Neural crest cell (in vitro differentiated cells): Measurements from ENCODE around the gene NEURL3. TPM values are rescaled to one million over a fixed set of nuclear protein-coding genes. Genes with fewer than 3 reads are reported as not detected.

Source experiments
- DNase-seq: peaks from one replicate; pipeline ENCODE4 v3.0.0; 2021; ENCODE audit warnings: low read depth, mixed read lengths, low spot score
- H3K27ac Mint-ChIP-seq: one replicate; pipeline ENCODE4 v1.8.0; 2021; ENCODE audit warnings: mild to moderate bottlenecking, mixed read lengths; ENCODE audit not compliant: unreplicated experiment
- H3K27me3 Mint-ChIP-seq: 2 replicates; pipeline ENCODE4 v1.8.0; 2021; ENCODE audit warnings: low read depth, mild to moderate bottlenecking, mixed read lengths
- H3K36me3 Mint-ChIP-seq: 2 replicates; pipeline ENCODE4 v1.8.0; 2021; ENCODE audit warnings: low read depth, mild to moderate bottlenecking, mixed read lengths
- H3K4me1 Mint-ChIP-seq: 2 replicates; pipeline ENCODE4 v1.8.0; 2021; ENCODE audit warnings: mixed read lengths
- H3K4me3 Mint-ChIP-seq: one replicate; pipeline ENCODE4 v1.8.0; 2021; ENCODE audit warnings: mild to moderate bottlenecking, mixed read lengths
- H3K9me3 Mint-ChIP-seq: 2 replicates; pipeline ENCODE4 v1.8.0; 2021; ENCODE audit warnings: mixed read lengths
- CTCF ChIP-seq: fragments of 200-600 bp; sonication (generic); conservative IDR thresholded peaks from 2 replicates; pipeline ENCODE4 v1.5.0; 2021; ENCODE audit warnings: antibody characterized with exemption, mild to moderate bottlenecking
- total RNA-seq: library from RNA; stranded (reverse); gene quantifications from 2 replicates; pipeline ENCODE4 v1.2.1, GENCODE V29; 2021

Gene NEURL3
- total RNA-seq, 1 donor from 2014 or later, result 0.21 TPM

- peaks cover 11% of the 10 kb centered on the region for H3K4me1 Mint-ChIP-seq
- no peaks in the 10 kb centered on the region for H3K9me3 Mint-ChIP-seq
- no peak overlapping the region for H3K4me3 Mint-ChIP-seq
- no peak for TF ChIP-seq CTCF
- no peak for DNase-seq
- peaks cover 6% of the 10 kb centered on the region for H3K27me3 Mint-ChIP-seq
- H3K27ac Mint-ChIP-seq, result no peak overlapping the region
- H3K36me3 Mint-ChIP-seq, result no peaks in the 10 kb centered on the region
Measured at GRCh38 chr2:96510931-96511595, 5.9 kb upstream of the NEURL3 start.

- no peak overlapping the region for H3K4me3 Mint-ChIP-seq
- H3K9me3 Mint-ChIP-seq, result no peaks in the 10 kb centered on the region
- H3K4me1 Mint-ChIP-seq, result peaks cover 11% of the 10 kb centered on the region
- TF ChIP-seq CTCF, result no peak
- no peak overlapping the region for H3K27ac Mint-ChIP-seq
- peaks cover 6% of the 10 kb centered on the region for H3K27me3 Mint-ChIP-seq
- H3K36me3 Mint-ChIP-seq, result no peaks in the 10 kb centered on the region
- no peak for DNase-seq
Measured at GRCh38 chr2:96509847-96510230, 4.7 kb upstream of the NEURL3 start.

- TF ChIP-seq CTCF, result peak; percentile 98
- Mint-ChIP-seq H3K27me3 (peaks cover 6% of the 10 kb centered on the region), H3K4me1 (peaks cover 11% of the 10 kb centered on the region), H3K36me3 (no peaks in the 10 kb centered on the region), H3K27ac (no peak overlapping the region), H3K4me3 (peak overlapping the region; percentile 13), H3K9me3 (no peaks in the 10 kb centered on the region)
- peak; percentile 93 for DNase-seq
Measured at GRCh38 chr2:96509114-96509846, 4.1 kb upstream of the NEURL3 start.

GRCh38 chr2:96508521-96509113, 3.5 kb upstream of the NEURL3 start:
- no peak overlapping the region for H3K27ac Mint-ChIP-seq
- no peak for DNase-seq
- H3K4me3 Mint-ChIP-seq, result no peak overlapping the region
- H3K9me3 Mint-ChIP-seq, result no peaks in the 10 kb centered on the region
- H3K36me3 Mint-ChIP-seq, result no peaks in the 10 kb centered on the region
- H3K4me1 Mint-ChIP-seq, result peaks cover 11% of the 10 kb centered on the region
- TF ChIP-seq CTCF, result no peak
- peaks cover 6% of the 10 kb centered on the region for H3K27me3 Mint-ChIP-seq

- peak; percentile 93 for TF ChIP-seq CTCF
- Mint-ChIP-seq H3K9me3 (no peaks in the 10 kb centered on the region), H3K36me3 (no peaks in the 10 kb centered on the region), H3K4me3 (no peak overlapping the region), H3K4me1 (peaks cover 11% of the 10 kb centered on the region), H3K27ac (no peak overlapping the region), H3K27me3 (peaks cover 6% of the 10 kb centered on the region)
- DNase-seq, result peak; percentile 87
Measured at GRCh38 chr2:96507957-96508520, 2.9 kb upstream of the NEURL3 start.
